Keratinocyte (primary cell): ENCODE measurements around the gene MARK1. TPM values are rescaled to one million over a fixed set of nuclear protein-coding genes. Genes with fewer than 3 reads are reported as not detected.
A peak's percentile ranks its signal among the peaks of the same experiment; 100 is the strongest.

Experiments
- DNase-seq: peaks from one replicate; pipeline ENCODE4 v3.0.0-alpha.2; 2011; ENCODE audit warnings: low read depth, missing footprints, low spot score
- FAIRE-seq: peaks from 2 replicates; lab custom pipeline; 2011; peaks lifted over from hg19 to GRCh38; lab: Jason Lieb, UNC
- H2AFZ ChIP-seq: 2 replicates; pipeline ENCODE4 v1.6.0; 2012; ENCODE audit warnings: low read length, control low read depth, inconsistent platforms; ENCODE audit not compliant: control insufficient read depth
- H3K27ac ChIP-seq: 2 replicates; pipeline ENCODE4 v1.5.1; 2011; ENCODE audit warnings: low read length; ENCODE audit not compliant: control insufficient read depth, insufficient read depth
- H3K27me3 ChIP-seq: 3 replicates; pipeline ENCODE4 v1.6.0; 2011; ENCODE audit warnings: low read length; ENCODE audit not compliant: control insufficient read depth, insufficient read depth; ENCODE audit errors: extremely low read depth
- H3K36me3 ChIP-seq, 2 experiments: 2 replicates in 1 of 2; 3 replicates in 1 of 2; pipeline ENCODE4 v1.5.1; 2011; ENCODE audit warnings: low read length in 2 of 2, mild to moderate bottlenecking in 1 of 2; ENCODE audit not compliant: control insufficient read depth in 2 of 2, insufficient read depth in 2 of 2; ENCODE audit errors: extremely low read depth in 1 of 2
- H3K4me1 ChIP-seq: 3 replicates; pipeline ENCODE4 v1.5.1; 2011; ENCODE audit warnings: low read length; ENCODE audit not compliant: control insufficient read depth, insufficient read depth; ENCODE audit errors: extremely low read depth
- H3K4me2 ChIP-seq: 3 replicates; pipeline ENCODE4 v1.6.0; 2011; ENCODE audit warnings: low read depth, low read length; ENCODE audit not compliant: control insufficient read depth, insufficient read depth; ENCODE audit errors: extremely low read depth
- H3K4me3 ChIP-seq, 3 experiments: fragments of 200-600 bp in 1 of 3; sonication (generic) in 1 of 3; 2 replicates in 2 of 3; 3 replicates in 1 of 3; pipeline ENCODE4 v1.5.1; 2011 to 2016; ENCODE audit warnings: low read length in 3 of 3, mild to moderate bottlenecking in 3 of 3, control low read depth in 2 of 3, inconsistent platforms in 1 of 3, low read depth in 1 of 3, mixed read lengths in 1 of 3, mixed run types in 1 of 3, moderate library complexity in 1 of 3; ENCODE audit not compliant: control insufficient read depth in 2 of 3, insufficient read depth in 2 of 3; ENCODE audit errors: extremely low read depth in 1 of 3
- H3K79me2 ChIP-seq: 2 replicates; pipeline ENCODE4 v1.6.0; 2012; ENCODE audit warnings: low read length; ENCODE audit not compliant: control insufficient read depth, insufficient read depth
- H3K9ac ChIP-seq: 3 replicates; pipeline ENCODE4 v1.6.0; 2011; ENCODE audit warnings: low read length; ENCODE audit not compliant: control insufficient read depth, insufficient read depth; ENCODE audit errors: extremely low read depth
- H3K9me1 ChIP-seq: 3 replicates; pipeline ENCODE4 v1.6.0; 2011; ENCODE audit warnings: low read length; ENCODE audit not compliant: control insufficient read depth, insufficient read depth; ENCODE audit errors: extremely low read depth
- H3K9me3 ChIP-seq: 2 replicates; pipeline ENCODE4 v1.5.1; 2012; ENCODE audit warnings: low read depth, low read length; ENCODE audit not compliant: control insufficient read depth
- H4K20me1 ChIP-seq: 3 replicates; pipeline ENCODE4 v1.6.0; 2011; ENCODE audit warnings: low read length; ENCODE audit not compliant: control insufficient read depth, insufficient read depth; ENCODE audit errors: extremely low read depth
- CTCF ChIP-seq, 3 experiments: IDR thresholded peaks in 1 of 3; conservative IDR thresholded peaks in 1 of 3; optimal IDR thresholded peaks in 1 of 3; 2 replicates in 2 of 3; 3 replicates in 1 of 3; pipeline versions ENCODE3 to v1.5.1; 2011; ENCODE audit warnings: low read length in 3 of 3, mild to moderate bottlenecking in 3 of 3, moderate library complexity in 2 of 3, control low read depth in 1 of 3, inconsistent platforms in 1 of 3; ENCODE audit not compliant: insufficient read depth in 2 of 3; ENCODE audit errors: extremely low read depth in 1 of 3
- EZH2 ChIP-seq: IDR thresholded peaks from one replicate; pipeline ENCODE4 v1.6.1; 2012; ENCODE audit warnings: inconsistent platforms, mild to moderate bottlenecking, low read length, moderate library complexity
- dilution Hi-C: fragments of 300-500 bp; cut with MboI; formaldehyde crosslinking; loops from one replicate; pipeline ENCODE4 v1.7.0; 2020; ENCODE audit warnings: low sequenced_read_pairs; ENCODE audit not compliant: extremely low pct_ligation_motif_present
- polyA plus RNA-seq, 5 experiments: library from polyadenylated mRNA; depleted of rRNA in 3 of 5; stranded (reverse) in 3 of 5; stranded (forward) in 1 of 5; unstranded in 1 of 5; fragments of >200 nt; gene quantifications; 1 replicate in 1 of 5; 2 replicates in 3 of 5; 3 replicates in 1 of 5; pipeline versions ENCODE4 v1.2.1 to v1.2.3, GENCODE V29; 2011 to 2012; ENCODE audit warnings: missing spikeins in 2 of 5, low read depth in 1 of 5, low replicate concordance in 1 of 5

The MARK1 gene
- polyA plus RNA-seq, 1 donor (not counting 4 experiments of a cell fraction or from before 2014, with no cell fraction given), result 8.4 TPM

DNA sequence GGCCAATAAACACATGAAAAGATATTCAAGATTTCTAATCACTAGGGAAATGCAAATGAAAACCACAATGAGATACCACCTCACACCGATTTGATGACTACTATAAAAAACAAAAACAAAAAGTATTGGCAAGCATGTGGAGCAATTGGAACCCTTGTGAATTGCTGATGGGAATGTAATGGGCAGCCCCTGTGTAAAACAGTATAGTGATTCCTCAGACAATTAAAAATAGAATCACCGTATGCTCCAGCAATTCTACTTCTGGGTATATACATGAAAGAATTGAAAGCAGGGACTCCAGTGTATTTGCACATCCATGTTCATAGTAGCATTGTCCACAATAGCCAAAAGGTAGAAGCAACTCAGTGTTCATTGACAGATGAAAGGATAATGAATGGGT lies 149.3 kb downstream of the MARK1 start:
- H3K27me3 ChIP-seq, result no peaks in the 10 kb centered on the region
- no peak for FAIRE-seq
- no peak for DNase-seq
- no peak overlapping the region for H3K27ac ChIP-seq
- H2AFZ ChIP-seq, result no peak overlapping the region
- no peak overlapping the region for H3K4me2 ChIP-seq
- no peaks in the 10 kb centered on the region for H3K9me3 ChIP-seq
- no peak overlapping the region for H3K4me3 ChIP-seq
- H3K9me1 ChIP-seq, result no peaks in the 10 kb centered on the region
- H3K36me3 ChIP-seq, result no peaks in the 10 kb centered on the region
- dilution Hi-C loops, result no loop called here
- H3K4me1 ChIP-seq, result no peaks in the 10 kb centered on the region
- H4K20me1 ChIP-seq, result no peaks in the 10 kb centered on the region
- TF ChIP-seq EZH2, result no peak
- no peak for TF ChIP-seq CTCF (optimal IDR thresholded peaks at IDR 0.05 in 1 of 3, IDR thresholded peaks at IDR 0.05 in 1 of 3, conservative IDR thresholded peaks at IDR 0.05 in 1 of 3; ENCODE audit: extremely low read depth in 1 of 3, insufficient read depth in 2 of 3, low read length in 3 of 3)
- H3K9ac ChIP-seq, result no peak overlapping the region
- no peaks in the 10 kb centered on the region for H3K79me2 ChIP-seq

DNA sequence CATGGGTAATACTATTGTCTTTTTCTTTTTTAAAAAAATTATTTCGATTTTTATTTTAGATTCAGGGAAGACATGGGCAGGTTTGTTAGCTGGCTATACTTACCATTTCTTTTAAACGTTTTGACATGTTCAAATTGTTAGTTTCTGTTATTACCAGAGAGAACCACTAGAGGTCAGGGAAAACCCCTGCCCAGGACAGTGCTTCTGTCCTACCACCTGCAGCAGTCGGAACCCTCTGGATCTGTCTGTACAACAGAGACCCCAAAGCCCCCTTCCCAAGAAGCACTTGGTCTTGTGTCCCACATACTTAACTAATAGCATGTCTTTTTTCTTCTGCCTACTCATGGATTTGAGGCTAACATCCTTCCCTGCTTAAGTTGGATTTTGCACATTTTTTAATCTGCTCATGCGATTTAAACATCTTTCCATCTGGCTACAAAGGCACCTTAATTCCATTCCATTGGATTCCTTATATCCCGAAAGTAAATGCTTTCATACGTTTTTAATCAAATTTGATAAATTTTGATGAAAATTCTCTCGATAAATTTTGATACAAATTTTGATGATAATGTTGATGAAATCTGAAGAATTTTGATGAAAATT lies 152.2 kb downstream of the MARK1 start:
- Histone ChIP-seq H2AFZ (no peak overlapping the region), H3K9me3 (no peaks in the 10 kb centered on the region), H3K27me3 (no peaks in the 10 kb centered on the region), H3K27ac (no peak overlapping the region), H3K9ac (no peak overlapping the region), H3K36me3 (no peaks in the 10 kb centered on the region), H3K4me1 (no peaks in the 10 kb centered on the region), H3K4me2 (no peak overlapping the region), H3K79me2 (no peaks in the 10 kb centered on the region), H4K20me1 (no peaks in the 10 kb centered on the region), H3K4me3 (no peak overlapping the region), H3K9me1 (no peaks in the 10 kb centered on the region)
- FAIRE-seq (peak; percentile 83), DNase-seq (peak; percentile 1)
- TF ChIP-seq CTCF (optimal IDR thresholded peaks at IDR 0.05 in 1 of 3, IDR thresholded peaks at IDR 0.05 in 1 of 3, conservative IDR thresholded peaks at IDR 0.05 in 1 of 3; ENCODE audit: extremely low read depth in 1 of 3, insufficient read depth in 2 of 3, low read length in 3 of 3) (peak; percentile 60 to 75 (median 69)), EZH2 (no peak)
- dilution Hi-C loops, result no loop called here
